Subcutaneous abdominal adipose tissue (tissue), 5 donors: ENCODE results near the gene IGFBPL1.

Source experiments
- H3K27ac ChIP-seq: one replicate; pipeline ENCODE4 v1.7.0; 2013; ENCODE audit warnings: low read depth, mild to moderate bottlenecking, inconsistent platforms, low read length, moderate library complexity
- H3K27me3 ChIP-seq, 5 donors: one replicate each; pipeline ENCODE4 v1.7.0; 2013; ENCODE audit warnings: low read length in 5 of 5, inconsistent platforms in 1 of 5; ENCODE audit not compliant: control insufficient read depth in 5 of 5, insufficient read depth in 4 of 5
- H3K36me3 ChIP-seq, 5 donors: one replicate each; pipeline ENCODE4 v1.7.0; 2013; ENCODE audit warnings: low read length in 5 of 5; ENCODE audit not compliant: control insufficient read depth in 5 of 5, insufficient read depth in 5 of 5
- H3K4me1 ChIP-seq, 5 donors: one replicate each; pipeline ENCODE4 v1.7.0; 2013; ENCODE audit warnings: low read length in 5 of 5, mild to moderate bottlenecking in 3 of 5, moderate library complexity in 1 of 5; ENCODE audit not compliant: control insufficient read depth in 5 of 5, insufficient read depth in 5 of 5
- H3K4me3 ChIP-seq, 5 donors: one replicate each; pipeline ENCODE4 v1.7.0; 2013; ENCODE audit warnings: low read length in 5 of 5, low read depth in 1 of 5
- H3K9ac ChIP-seq, 5 donors: one replicate each; pipeline ENCODE4 v1.7.0; 2013; ENCODE audit warnings: low read length in 5 of 5, mild to moderate bottlenecking in 4 of 5, moderate library complexity in 3 of 5
- H3K9me3 ChIP-seq, 5 donors: one replicate each; pipeline ENCODE4 v1.7.0; 2013; ENCODE audit warnings: low read length in 5 of 5; ENCODE audit not compliant: control insufficient read depth in 5 of 5
- donor health status: healthy.
- donor health status: healthy.
- donor health status: healthy.
- donor health status: healthy.
- donor health status: healthy.

The IGFBPL1 gene

DNA sequence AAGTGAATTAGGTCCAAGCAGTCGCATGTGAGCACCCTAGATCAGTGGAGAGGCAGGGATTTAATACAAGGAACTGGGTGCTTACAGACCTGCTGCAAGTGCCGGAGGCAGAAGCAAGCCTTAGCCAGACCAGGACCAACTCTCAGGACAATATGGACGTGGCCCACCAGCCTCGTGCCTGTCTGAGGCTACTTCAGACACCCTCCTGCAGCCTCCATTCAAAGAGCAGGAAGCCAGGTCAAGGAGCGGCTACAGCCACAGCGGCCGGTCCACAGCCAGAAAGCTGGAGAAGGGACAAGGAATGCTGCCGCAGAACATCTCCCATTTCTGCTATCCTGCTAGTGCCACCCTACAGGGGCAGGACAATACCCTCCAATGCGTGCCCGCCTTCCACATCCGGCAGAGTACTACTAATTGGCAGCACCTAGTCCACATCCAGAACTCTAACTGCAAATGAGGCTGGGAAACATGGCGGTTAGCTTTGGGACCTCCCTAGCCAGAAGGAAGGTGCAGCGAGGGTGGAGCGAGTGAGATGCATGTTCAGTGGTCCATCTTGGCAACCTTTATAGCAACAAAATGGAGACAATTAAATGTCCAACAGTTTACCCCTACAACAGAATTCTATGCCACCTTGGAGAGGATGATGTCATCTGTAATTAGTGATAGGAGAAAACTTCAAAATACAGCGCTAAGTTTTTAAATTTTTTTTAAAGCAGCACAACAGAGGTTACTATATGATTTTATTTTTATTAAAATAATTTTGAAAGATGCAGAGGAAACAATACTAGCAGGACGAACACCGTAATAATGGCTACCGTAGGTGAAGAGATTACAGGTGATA is 32.8 kb downstream of the IGFBPL1 start:
- peak overlapping the region in 4 of 5 donors; percentile 85 to 89 (median 86) for H3K4me3 ChIP-seq
- no peak overlapping the region for H3K9ac ChIP-seq
- peaks cover 0 to 12% (median 9%) of the 10 kb centered on the region in 5 donors for H3K36me3 ChIP-seq
- no peaks in the 10 kb centered on the region for H3K9me3 ChIP-seq
- peak overlapping the region; percentile 95 for H3K27ac ChIP-seq
- peaks cover 11 to 50% (median 39%) of the 10 kb centered on the region in 5 donors for H3K4me1 ChIP-seq
- no peaks in the 10 kb centered on the region for H3K27me3 ChIP-seq

DNA sequence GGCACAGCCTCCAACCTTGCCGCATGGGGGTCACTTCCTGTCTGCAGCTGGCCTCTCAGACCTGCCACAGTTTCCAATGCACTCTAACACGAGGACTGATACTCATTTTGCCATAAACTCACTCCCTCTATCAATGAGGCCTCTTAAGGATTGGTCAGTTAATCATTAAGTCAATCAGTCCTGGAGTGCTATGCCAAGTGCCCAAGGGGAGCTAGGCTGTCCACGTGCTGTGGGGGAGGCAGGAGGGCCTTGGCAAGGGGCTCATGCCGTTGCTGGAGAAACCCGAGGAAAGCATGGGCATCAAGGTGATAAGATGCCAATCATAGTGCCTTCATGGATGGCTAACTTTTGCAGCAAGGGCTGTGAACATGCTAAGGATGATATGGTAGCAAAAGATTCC is 33.4 kb downstream of the IGFBPL1 start:
- Histone ChIP-seq H3K9ac (peak overlapping the region in 1 of 5 donors; percentile 9), H3K27ac (peak overlapping the region; percentile 95), H3K36me3 (peaks cover 0 to 5% (median 3%) of the 10 kb centered on the region in 5 donors), H3K9me3 (no peaks in the 10 kb centered on the region), H3K27me3 (no peaks in the 10 kb centered on the region), H3K4me3 (no peak overlapping the region), H3K4me1 (peaks cover 11 to 50% (median 39%) of the 10 kb centered on the region in 5 donors)

DNA sequence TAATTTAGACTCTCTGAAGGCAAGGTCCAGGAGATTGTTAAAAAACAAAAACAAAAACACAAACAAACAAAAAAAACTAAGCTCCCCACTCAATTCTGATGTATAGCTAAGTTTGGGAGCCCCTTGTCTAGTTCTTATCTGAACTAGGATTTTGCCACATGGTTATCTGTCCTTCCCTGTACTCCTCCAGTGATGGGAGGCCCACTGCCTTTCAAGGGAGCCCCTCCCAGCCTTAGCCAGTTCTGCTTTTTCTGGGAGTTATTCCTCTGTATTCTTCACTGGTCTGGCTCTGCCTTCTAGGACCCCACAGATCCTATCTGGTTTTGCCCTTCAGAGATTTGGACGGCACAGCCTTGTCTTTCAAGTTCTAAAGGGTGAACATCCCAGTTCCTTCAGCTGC is 33.8 kb downstream of the IGFBPL1 start:
- no peak overlapping the region for H3K4me3 ChIP-seq
- H3K9ac ChIP-seq: peak overlapping the region in 1 of 5 donors; percentile 9
- H3K36me3 ChIP-seq: peaks cover 0 to under 1% (median 0%) of the 10 kb centered on the region in 5 donors
- peak overlapping the region; percentile 95 for H3K27ac ChIP-seq
- peaks cover 0 to 3% (median 0%) of the 10 kb centered on the region in 5 donors for H3K9me3 ChIP-seq
- peaks cover 11 to 50% (median 39%) of the 10 kb centered on the region in 5 donors for H3K4me1 ChIP-seq
- H3K27me3 ChIP-seq: no peaks in the 10 kb centered on the region

DNA sequence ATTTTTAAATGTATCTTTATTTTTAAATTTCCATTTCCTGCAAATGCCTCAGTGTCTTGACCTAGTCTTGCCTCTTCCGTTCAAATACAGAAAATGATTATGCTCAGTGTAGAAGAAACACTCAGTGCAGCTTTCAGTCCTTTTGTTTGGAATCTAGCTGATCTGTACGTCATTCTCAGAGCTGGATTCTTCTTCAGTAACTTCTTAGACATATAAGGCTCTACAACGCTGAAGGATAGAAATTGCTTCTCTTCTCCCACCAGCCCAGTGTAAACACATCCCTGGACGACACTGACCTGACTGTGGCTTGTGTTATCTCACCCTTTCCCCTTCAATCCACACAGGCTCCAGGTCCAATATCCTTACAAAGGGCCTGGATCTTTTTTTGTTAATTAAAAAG is 34.9 kb downstream of the IGFBPL1 start:
- H3K27me3 ChIP-seq: no peaks in the 10 kb centered on the region
- H3K4me1 ChIP-seq: peaks cover 11 to 50% (median 37%) of the 10 kb centered on the region in 5 donors
- peak overlapping the region in 2 of 5 donors; percentile 13 to 19 for H3K4me3 ChIP-seq
- peak overlapping the region in 4 of 5 donors; percentile 26 to 59 (median 49) for H3K9ac ChIP-seq
- H3K27ac ChIP-seq: peak overlapping the region; percentile 95
- H3K36me3 ChIP-seq: no peaks in the 10 kb centered on the region
- peaks cover 0 to 13% (median 11%) of the 10 kb centered on the region in 5 donors for H3K9me3 ChIP-seq

DNA sequence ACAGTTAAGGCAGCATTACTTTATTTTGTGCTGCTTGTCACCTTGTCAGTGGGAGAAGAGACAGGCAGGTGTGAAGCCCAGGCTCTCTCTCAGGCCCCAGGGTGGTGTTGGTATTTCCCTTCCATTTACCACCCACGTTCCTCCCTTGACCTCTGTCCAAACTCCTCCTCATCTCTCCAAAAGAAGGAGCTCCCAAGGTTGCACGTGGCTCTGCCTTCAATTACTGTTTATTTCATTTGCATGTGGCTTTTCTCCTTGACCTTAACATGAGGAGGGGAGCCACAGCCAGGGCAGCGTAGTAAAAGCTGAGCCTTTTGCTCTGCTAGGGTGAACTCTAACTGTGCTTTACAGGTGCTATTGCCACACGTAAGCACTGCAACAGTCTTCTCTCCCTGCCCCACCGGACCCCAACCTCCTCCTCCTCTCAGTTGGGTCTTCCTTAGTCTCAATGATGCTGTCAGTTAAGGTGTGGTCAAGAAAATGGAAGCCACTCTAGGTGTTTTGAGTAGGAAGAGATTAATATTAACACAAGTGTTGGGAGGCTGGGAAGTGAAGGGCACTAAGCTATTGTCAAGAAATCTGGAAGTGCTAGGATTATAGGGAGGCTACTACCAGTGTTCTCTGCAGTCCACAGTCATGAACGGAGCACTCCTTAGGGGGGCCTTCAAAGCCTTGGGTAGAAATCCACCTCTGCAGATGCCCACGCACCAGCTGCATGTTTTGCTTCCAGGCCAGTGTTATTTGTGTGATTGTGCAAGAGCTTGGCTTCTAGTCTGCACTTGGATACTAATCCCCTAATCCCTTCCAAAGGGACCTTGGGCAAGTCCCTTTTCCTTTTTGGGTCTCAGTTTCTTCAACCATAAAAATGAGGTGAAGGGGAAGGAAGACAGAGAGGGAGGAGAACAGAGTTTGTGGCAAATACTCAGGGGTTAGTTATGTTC is 35.7 kb downstream of the IGFBPL1 start:
- peak overlapping the region; percentile 95 for H3K27ac ChIP-seq
- H3K36me3 ChIP-seq: no peaks in the 10 kb centered on the region
- H3K9me3 ChIP-seq: peaks cover 0 to 13% (median 11%) of the 10 kb centered on the region in 5 donors
- H3K4me3 ChIP-seq: no peak overlapping the region
- peaks cover 11 to 47% (median 32%) of the 10 kb centered on the region in 5 donors for H3K4me1 ChIP-seq
- no peaks in the 10 kb centered on the region for H3K27me3 ChIP-seq
- peak overlapping the region in 1 of 5 donors; percentile 44 for H3K9ac ChIP-seq

DNA sequence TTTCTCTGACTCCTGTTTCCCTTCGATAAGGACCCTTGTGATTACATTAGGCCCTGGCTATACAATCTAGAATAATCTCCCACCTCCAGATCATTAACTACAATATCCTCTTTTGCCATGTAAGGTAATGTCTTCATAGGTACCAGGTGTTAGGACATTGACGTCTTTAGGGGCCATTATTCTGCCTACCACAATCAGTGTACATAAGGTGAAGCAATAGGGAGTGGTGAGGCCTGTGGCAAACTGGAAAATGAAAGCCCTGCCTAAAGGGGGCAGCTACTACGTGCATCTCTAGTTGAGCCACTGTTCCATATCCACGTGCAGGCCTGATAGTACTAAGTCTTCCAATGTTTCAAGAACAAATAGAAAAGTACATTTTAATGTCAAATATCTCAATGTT is 36.5 kb downstream of the IGFBPL1 start:
- H3K4me1 ChIP-seq: peaks cover 6 to 39% (median 24%) of the 10 kb centered on the region in 5 donors
- H3K9me3 ChIP-seq: peaks cover 0 to 13% (median 11%) of the 10 kb centered on the region in 5 donors
- H3K4me3 ChIP-seq: no peak overlapping the region
- H3K27me3 ChIP-seq: no peaks in the 10 kb centered on the region
- peak overlapping the region; percentile 95 for H3K27ac ChIP-seq
- H3K9ac ChIP-seq: no peak overlapping the region
- H3K36me3 ChIP-seq: no peaks in the 10 kb centered on the region

DNA sequence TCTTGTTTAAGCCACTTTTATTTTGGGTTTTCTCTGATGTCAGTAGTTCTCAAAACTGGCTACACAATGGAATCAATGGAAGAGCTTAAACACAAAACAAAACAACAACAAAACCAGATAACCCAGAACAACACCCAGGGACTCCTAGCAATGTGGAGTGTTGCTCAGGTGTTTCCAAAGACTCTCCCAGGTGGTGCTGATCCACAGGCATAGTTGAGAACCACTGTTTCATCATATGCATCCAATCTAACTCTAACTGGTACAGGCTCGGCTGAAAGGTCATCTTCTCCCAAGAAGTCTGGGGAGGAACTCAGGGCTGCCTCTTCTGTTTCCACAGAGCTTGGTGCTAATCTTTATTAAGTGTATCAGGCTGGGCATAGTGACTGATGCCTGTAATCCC is 37.2 kb downstream of the IGFBPL1 start:
- H3K9ac ChIP-seq: no peak overlapping the region
- no peaks in the 10 kb centered on the region for H3K27me3 ChIP-seq
- peaks cover 0 to 13% (median 11%) of the 10 kb centered on the region in 5 donors for H3K9me3 ChIP-seq
- no peak overlapping the region for H3K4me3 ChIP-seq
- H3K27ac ChIP-seq: no peak overlapping the region
- H3K36me3 ChIP-seq: no peaks in the 10 kb centered on the region
- peaks cover 6 to 33% (median 20%) of the 10 kb centered on the region in 5 donors for H3K4me1 ChIP-seq

DNA sequence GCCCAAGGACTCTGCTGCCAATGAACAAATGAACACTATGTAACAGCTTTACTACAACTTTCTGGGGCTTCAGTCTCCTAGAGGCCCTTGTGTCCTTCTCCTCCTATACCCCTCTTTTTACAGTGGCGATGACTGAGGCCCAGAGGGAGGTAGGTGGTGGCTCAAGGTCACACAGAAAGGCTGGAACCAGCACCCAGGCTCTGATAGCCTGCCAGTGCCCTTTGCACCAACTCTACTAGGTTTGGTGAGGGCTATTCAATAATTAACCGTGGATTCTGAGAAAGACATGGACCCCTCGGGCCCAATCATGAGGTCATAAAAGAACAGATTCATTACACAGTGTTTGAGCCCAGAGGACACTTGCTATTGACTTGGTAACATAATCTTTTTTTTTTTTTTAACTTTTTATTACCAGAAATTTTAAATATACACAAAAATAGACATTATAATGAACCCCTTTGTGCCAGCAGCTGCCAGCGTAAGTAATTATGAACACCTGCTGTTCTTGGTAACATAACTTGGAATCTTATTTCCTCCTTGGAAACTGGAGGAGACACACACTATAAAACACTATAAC is 37.8 kb downstream of the IGFBPL1 start:
- no peak overlapping the region for H3K9ac ChIP-seq
- no peak overlapping the region for H3K27ac ChIP-seq
- H3K4me3 ChIP-seq: no peak overlapping the region
- H3K9me3 ChIP-seq: peaks cover 0 to 13% (median 11%) of the 10 kb centered on the region in 5 donors
- no peaks in the 10 kb centered on the region for H3K27me3 ChIP-seq
- no peaks in the 10 kb centered on the region for H3K36me3 ChIP-seq
- peaks cover 6 to 30% (median 17%) of the 10 kb centered on the region in 5 donors for H3K4me1 ChIP-seq

DNA sequence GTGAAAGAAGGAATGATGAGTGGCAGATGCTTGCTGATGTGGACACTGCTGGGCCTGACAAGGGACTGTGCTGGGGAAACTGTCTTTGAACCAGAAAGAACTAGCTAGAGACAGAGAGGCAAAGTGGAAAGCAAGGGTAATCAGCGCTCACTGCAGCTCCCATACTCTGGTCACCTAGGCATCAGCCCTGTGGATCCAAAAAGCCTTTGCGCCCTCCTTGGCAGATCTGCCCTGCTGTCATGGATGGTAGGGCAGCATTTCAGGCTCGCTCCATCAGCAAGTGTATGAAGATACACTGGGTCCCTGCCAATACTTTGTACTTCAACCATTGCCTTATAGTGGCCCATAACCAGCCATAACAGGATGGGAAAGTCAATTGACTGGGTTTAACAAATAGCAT is 38.4 kb downstream of the IGFBPL1 start:
- Histone ChIP-seq H3K27ac (no peak overlapping the region), H3K4me1 (peaks cover 6 to 29% (median 17%) of the 10 kb centered on the region in 5 donors)

More for the DNA sequence above, 38.4 kb downstream of the IGFBPL1 start:
- Histone ChIP-seq H3K9ac (no peak overlapping the region), H3K27me3 (no peaks in the 10 kb centered on the region), H3K4me3 (no peak overlapping the region), H3K9me3 (peaks cover 0 to 13% (median 11%) of the 10 kb centered on the region in 5 donors), H3K36me3 (no peaks in the 10 kb centered on the region)
